CD4-positive, alpha-beta T cell treated with Interleukin-6 for 4 hours (primary cell): ENCODE results near the gene RAD23A.
"Not testable (repeated sequence)": the region's sequence is repeated elsewhere in the genome, so short reads cannot be mapped to it uniquely, and the experiment has no call there.

ENCODE experiments used
- DNase-seq: peaks from one replicate; pipeline ENCODE4 v3.0.0-alpha.2; 2020; ENCODE audit warnings: mixed read lengths

RAD23A gene

GRCh38 chr19:12937927-12938778 is 7.5 kb upstream of the RAD23A start, which contains the start of gene CALR:
TSS of gene CALR (plus strand) at chr19:12938609. CDS start at chr19:12938680, 71 bp downstream.
- peak; percentile 100 for DNase-seq

GRCh38 chr19:12938779-12939601 is 6.7 kb upstream of the RAD23A start:
- peak; percentile 40 for DNase-seq

- DNase-seq, result no peak
Measured at GRCh38 chr19:12939975-12940423, 5.7 kb upstream of the RAD23A start.

- no peak for DNase-seq
Measured at GRCh38 chr19:12940897-12941296, 4.8 kb upstream of the RAD23A start.

- no peak for DNase-seq
Measured at GRCh38 chr19:12943437-12944044, 2.1 kb upstream of the RAD23A start.

GRCh38 chr19:12944104-12944674 is 1.5 kb upstream of the RAD23A start:
- no peak for DNase-seq

GRCh38 chr19:12946092-12946721 is 545 bp downstream of the RAD23A start:
- DNase-seq, result peak; percentile 52

- no peak for DNase-seq
Measured at GRCh38 chr19:12946731-12947496, 1.3 kb downstream of the RAD23A start.

- DNase-seq, result no peak
Measured at GRCh38 chr19:12947702-12948611, 2.3 kb downstream of the RAD23A start.

GRCh38 chr19:12948612-12949362 is 3.1 kb downstream of the RAD23A start:
- no peak for DNase-seq

GRCh38 chr19:12949363-12950283 is 4.0 kb downstream of the RAD23A start:
- DNase-seq, result no peak

- not testable (repeated sequence) for DNase-seq
Measured at GRCh38 chr19:12952050-12952449, 6.4 kb downstream of the RAD23A start.

- DNase-seq, result no peak
Measured at GRCh38 chr19:12952488-12953137, 7.0 kb downstream of the RAD23A start.

GRCh38 chr19:12953138-12953798 is 7.6 kb downstream of the RAD23A start:
- DNase-seq, result no peak

- DNase-seq, result no peak
Measured at GRCh38 chr19:12953799-12954611, 8.3 kb downstream of the RAD23A start.

GRCh38 chr19:12954612-12954962 is 8.9 kb downstream of the RAD23A start:
- DNase-seq, result no peak

- DNase-seq, result not testable (repeated sequence)
Measured at GRCh38 chr19:12955575-12955974, 9.9 kb downstream of the RAD23A start.
